GM21447 (cell line): ENCODE data around the gene RCAN3.
A peak's percentile ranks its signal among the peaks of the same experiment; 100 is the strongest.
"Not testable (repeated sequence)": the region's sequence is repeated elsewhere in the genome, so short reads cannot be mapped to it uniquely, and the experiment has no call there.

Experiments used
- ATAC-seq: cut with Tn5 transposase; IDR thresholded peaks from one replicate; pipeline ENCODE4 v1.9.1; 2021; ENCODE audit not compliant: unreplicated experiment

RCAN3 gene

DNA sequence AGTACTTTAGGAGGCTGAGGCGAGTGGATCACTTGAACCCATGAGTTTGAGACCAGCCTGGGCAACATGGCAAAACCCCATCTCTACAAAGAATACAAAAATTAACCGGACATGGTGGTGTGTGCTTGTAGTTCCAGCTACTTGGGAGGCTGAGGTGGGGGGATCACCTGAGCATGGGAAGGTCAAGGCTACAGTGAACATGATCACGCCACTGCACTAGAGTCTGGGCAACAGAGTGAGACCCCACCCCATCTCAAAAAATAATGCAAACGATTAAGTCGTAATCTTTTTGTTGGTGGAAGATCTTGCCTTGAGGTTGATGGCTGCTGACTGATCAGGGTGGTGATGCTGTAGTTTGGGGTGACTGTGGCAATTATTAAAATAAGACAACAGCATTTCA lies 6.3 kb downstream of the RCAN3 start:
- ATAC-seq: no peak

DNA sequence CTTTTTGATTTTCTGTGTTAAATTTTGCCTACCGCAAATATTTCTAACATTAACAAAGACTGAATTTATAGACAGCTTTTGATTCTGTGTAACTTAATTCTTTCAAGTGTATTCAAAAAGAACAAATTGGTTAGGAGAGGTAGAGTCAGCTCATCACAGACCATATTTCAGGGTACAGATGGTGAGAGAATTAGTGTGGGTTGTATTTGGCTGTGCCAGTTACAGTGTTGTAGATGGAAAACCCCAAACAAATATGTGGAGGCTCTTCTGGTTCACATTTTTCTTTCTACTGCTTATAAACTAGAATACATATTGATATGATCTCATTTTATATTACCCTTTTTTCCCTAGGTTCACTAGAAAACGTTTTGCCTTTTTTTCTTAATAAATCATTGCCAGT lies 11.1 kb downstream of the RCAN3 start:
- ATAC-seq: no peak

DNA sequence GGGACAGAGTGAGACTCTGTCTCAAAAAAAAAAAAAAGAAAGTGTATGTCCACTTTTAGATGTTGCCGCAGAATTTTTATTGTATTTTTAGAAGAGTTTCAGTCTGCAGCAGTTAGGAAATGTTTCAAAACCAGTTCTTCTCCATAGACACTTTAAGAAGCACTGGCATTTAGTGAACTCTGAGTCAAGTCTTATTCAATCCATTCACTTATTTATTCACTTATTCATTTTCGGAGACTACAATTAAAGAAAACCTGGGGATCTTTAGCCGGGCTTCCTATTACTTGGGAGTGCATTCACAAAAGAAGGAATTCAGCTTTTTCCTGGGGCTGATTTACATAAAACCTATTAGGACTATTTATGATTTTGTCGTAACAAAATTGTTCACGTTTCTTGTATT lies 12.3 kb downstream of the RCAN3 start:
- ATAC-seq: no peak

DNA sequence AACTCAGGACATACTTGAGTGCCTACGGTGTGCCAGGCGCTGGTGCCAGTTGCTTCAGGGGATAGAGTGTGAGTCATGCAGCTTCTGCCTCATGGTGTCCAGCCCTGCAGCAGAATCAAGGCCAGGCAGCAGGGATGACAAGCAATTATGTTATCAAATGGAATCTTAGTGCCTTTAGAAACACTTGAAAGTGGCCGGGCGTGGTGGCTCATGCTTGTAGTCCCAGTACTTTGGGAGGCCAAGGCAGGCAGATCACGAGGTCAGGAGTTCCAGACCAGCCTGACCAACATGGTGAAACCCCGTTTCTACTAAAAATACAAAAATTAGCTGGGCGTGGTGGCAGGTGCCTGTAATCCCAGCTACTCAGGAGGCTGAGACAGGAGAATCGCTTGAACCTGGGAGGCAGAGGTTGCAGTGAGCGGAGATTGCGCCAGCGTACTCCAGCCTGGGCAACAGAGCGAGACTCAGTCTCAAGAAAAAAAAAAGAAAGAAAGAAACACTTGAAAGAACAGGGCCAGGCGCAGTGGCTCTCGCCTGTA lies 13.1 kb downstream of the RCAN3 start:
- ATAC-seq: not testable (repeated sequence)

DNA sequence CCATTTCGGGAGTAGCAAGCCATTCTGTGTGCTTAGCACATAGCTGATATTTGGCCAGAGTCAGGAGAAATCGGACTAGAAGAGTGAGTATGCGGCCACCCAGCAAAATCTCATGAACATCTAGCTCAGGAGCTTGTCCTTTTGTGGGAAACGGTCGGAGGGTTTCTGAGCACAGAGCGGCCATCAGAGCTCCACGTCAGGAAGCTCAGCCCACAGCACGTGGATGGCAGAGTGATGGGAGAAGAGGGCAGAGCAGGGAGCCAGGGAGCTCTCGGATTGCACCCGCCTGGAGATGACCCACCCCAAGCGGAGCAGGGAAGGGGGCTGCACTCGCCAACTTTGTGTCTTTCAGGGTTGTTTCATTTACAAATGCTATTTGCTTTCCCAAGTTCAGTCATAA lies 13.9 kb downstream of the RCAN3 start:
- no peak for ATAC-seq

DNA sequence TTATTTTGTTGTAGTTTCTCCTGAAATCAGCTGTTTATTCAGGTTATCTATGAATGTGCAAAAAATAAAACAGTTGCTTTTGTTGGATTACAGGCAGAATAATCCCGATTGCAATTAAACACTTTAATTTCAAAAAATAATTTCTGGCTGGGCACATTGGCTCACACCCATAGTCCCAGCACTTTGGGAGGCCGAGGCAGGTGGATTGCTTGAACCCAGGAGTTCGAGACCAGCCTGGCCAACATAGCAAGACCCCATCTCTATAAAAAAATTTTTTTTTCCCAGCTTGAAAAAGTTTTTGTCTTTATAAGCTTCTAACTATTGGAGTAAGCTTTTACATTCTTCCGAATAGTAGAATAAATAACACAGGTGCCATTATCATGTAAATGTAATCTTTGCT lies 15.3 kb downstream of the RCAN3 start:
- no peak for ATAC-seq

DNA sequence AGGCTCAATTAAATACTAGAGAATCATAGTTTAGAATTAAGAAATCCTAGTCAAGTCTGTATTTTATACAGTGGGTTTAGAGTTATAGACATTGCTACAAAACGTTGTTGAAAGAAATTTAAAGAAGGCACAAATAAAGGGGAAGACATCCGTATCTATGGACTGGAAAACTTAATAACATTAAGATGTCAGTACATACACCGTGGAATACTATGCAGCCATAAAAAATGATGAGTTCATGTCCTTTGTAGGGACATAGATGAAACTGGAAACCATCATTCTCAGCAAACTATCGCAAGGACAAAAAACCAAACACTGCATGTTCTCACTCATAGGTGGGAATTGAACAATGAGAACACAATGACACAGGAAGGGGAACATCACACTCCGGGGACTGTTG lies 17.6 kb downstream of the RCAN3 start:
- not testable (repeated sequence) for ATAC-seq

DNA sequence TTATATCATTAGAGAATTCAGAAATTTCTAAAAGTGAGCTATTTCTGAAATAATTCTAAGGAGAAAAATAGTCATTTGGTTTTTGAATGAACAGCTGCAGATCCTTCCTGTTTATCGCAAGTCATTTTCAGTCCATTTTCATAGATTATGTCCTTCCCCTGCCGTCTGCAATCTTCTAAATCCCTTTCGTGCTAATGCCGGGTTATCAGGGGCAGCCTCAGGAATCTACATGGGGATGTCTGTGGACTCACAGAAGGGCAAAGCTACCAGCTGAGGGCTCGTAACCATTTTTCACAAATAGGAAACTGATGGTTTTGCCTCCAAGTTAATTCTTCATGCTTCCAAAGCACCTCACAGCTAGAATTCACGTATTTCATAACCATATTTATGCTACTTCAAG lies 23.0 kb downstream of the RCAN3 start:
- ATAC-seq: no peak

DNA sequence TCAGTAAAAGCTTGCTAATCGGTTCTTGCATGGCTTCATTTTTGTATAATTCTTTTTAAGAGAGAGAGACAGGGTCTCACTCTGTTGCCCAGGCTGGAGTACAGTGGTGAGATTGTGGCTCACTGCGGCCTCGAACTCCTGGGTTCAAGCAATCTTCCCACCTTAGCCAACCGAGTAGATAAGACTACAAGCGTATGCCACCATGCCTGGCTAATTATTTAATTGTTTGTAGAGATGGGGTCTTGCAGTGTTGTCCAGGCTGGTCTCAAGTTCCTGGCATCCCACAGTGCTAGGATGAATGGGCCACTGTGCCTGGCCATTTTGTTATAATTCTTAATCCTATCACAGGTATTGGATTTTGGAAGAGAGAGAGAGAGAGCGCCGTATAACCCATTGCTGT lies 23.4 kb downstream of the RCAN3 start:
- ATAC-seq: no peak

DNA sequence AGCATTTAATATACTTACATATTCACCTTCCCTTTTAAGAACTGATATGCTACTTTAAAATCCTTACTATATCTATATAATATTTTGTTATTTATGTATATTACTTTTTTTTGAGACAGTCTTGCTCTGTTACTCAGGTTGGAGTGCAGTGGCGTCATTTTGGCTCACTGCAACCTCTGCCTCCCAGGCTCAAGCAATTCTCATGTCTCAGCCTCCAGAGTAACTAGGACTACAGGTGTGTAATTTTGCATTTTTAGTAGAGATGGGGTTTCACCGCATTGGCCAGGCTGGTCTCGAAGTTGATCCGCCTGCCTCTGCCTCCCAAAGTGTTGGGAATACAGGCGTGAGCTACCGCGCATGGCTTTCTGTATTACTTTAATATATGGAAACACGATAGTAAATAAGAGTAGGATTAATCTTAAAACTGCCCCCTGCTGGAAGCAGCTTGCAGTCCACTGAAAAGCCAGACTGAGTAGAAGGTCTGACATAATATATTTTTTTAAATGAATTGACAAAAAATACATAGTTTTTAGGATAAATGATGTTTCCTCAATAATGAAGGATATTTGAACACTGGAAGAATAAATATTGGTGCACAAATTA lies 24.4 kb downstream of the RCAN3 start:
- ATAC-seq: no peak

DNA sequence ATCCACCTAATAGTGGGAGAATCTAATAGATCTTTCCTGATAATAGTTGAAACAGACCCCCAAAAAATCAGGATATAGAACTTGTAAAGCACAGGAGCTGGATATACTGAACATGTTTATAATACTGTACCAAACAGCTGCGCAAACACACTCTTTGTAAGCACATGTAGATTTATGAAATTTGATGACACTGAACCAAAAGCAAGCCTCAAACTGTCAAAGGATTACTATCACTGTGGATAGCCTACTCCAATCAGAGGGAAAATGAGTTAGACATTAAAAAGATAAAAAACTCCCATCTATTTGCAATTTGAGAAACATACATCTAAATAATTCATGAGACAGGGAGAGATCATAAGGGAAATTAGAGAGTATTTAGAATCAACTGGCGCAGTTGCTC lies 26.1 kb downstream of the RCAN3 start:
- ATAC-seq: no peak

DNA sequence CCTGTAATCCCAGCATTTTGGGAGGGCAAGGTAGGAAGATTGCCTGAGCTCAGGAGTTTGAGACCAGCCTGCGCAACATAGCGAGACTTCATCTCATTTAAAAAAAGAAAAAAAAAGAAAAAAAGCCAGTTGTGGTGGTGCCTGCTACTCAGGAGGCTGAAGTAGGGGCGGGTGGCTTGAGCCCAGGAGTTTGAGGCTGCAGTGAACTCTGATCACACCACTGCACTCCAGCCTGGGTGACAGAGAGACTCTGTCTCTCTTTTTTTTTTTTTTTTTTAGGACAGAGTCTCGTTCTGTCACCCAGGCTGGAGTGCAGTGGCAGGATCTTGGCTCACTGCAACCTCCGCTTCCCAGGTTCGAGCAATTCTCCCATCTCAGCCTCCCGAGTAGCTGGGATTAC lies 26.7 kb downstream of the RCAN3 start:
- not testable (repeated sequence) for ATAC-seq

DNA sequence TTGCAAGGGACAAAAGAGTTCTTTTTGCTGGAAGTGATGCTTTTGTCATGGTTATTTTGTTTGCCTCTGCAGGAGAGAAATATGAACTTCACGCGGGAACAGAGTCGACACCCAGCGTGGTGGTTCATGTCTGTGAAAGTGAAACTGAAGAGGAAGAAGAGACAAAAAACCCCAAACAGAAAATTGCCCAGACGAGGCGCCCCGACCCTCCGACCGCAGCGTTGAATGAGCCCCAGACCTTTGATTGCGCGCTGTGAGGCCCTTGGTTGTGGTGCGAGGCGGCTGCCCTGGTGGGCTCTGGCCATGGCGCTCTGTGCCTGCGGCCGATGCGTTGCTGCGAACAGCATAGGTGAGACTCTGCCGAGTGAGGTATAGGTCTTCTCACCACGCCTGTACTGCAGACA lies 32.4 kb downstream of the RCAN3 start:
- ATAC-seq: no peak

DNA sequence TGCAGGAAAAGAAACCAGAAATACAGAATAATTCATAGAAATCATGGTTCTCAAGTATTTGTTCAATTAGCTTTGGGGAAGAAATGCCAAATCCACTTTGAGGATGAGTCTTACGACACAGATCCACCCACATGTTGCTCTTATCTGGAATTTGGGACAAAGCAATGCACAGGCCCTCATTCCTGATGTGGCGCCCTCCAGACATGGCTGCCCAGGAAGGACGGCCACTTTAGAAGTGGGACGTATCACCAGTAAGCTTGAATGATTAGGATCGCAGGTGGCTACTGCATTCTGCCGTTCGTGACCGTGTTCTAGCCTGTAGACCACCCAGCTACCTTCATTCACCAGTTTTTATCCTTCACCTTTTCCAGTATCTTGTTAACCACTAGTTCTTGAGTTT lies 33.1 kb downstream of the RCAN3 start:
- no peak for ATAC-seq

DNA sequence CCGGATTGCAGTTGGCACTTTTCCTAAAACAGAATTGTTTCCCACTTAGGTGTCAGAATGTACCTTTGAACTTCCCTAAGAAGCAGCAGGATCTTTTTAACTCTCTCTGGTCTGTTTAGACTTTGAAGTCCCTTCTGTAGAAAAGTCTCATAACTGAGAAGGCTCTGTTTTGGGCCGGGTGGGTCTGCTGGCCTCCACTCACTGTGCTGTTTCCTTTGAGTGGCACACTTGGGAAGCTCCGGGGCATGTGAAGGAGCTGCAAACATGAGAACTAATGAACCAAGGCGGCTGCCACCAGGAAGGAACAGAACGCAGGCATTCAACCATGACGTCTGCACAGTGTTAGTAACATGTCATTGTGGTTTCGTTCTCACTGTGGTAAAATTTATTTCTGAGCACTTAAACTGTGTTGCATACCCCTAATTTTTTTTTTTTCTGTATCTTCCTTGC lies 33.8 kb downstream of the RCAN3 start:
- peak; percentile 70 for ATAC-seq

DNA sequence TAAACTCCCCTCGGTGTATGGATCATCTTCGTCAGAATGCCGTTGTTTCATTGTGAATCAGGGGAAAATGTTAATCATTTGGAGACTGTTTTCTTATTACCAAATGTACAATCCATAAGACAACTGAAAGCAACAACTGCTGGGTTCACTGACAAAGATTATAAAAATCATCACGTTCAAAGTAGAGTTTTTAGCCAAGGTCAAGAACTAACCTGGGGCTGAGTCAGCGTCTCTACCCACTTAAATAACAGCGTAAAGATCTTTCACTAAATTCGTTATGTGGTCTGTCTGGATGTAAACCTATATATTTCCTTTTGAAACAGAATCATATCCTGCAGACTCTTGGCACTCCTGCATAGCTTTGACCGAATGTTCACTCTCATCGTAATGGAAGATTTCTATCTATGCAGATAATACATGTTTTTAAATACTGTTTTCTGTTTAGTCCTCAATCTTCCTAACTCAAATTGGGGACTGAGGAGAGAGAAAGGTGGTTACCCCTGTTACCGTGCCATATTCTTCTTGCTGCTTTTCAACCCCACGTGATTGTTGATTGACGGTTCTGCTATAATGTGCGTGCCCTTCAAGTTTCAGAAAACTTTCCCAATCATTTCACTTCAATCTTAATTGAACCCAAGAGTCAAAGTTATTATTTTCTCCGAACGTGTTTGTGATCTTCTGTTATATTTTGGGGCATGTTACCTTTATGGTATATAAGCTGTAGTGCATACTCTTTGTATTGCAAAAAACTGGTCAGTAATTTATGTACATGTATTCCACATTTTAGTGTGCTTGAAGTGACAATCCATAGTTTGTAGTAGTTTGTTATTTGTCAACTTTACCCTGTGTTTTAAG lies 37.6 kb downstream of the RCAN3 start:
- ATAC-seq: no peak

DNA sequence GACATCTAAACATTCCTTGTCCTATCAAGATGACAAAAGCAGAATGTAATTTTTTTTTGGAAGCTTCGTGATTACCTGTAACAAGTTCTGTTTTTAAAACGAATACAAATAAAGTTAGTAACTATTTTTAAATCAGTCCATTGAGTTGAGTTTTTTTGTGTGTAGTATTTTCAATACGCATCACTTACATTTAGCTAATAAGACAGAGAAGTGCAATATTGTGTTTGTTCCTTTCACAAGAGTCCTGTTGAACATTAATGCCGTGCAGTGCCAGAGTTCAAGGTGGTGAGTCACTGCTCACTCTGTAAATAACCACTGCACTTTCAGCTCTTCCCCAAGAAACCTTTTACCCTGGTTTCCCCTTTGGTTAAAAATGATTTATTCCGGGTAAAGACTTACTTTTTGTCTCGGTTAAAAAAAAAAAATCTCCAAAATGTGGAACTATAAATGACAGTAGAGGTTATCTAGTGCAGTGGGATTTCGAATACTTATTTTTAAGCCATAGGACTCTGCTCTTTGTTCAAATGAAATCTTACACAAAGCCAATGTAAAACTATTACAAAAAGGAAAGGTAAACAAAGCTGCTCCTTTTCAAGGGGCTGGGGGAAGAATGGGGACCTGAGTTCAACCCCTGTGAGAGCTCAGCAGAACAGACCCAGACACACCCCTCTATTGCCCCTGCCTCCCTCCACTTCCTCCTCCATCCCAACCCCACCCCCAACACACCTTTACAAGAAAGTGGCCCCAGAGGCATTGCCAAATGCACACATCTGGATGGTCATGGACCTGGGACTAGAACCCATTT lies 38.5 kb downstream of the RCAN3 start:
- ATAC-seq: no peak

DNA sequence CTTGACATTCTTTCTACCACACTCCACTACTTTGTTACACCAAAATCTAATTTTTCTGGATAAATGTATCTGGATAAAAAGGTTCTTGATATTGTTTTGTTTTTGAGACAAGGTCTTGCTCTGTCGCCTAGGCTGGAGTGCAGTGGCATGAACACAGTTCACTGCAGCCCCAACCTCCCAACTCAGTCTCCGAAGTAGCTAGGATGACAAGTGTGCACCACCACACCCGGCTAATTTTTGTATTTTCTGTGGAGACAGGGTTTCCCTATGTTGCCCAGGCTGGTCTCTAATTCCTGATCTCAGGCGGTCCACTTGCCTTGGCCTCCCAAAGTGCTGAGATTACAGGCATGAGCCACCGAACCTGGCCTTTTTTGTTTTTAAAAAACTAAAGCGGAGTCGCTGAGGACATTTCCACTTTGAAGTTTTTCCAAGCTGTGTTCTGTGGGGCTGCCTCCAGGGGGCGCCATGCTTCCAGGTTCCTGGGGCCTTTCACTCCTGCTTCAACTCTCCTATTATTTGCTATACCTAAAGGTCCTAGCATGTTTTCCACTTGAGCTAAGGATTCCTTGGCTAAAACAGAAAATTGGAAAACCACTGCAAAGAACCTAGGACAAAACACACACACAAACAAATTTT lies 39.2 kb downstream of the RCAN3 start:
- no peak for ATAC-seq

DNA sequence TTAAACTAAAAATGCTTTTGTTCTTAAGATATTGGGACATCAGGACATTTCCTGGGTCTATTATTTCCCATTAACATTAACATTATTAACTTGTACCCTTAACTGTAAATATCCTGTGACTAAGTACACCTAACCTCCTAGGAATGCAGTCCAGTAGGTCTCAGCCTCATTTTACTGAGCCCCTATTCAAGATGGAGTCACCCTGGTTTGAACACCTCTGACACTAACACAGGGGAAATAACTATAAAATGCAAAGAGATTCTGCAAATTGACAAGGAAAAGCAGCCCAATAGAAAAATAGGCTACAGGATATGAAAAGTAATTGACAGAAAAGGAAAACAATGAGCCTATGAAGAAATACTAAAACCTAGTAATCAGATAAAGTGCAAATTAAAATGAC lies 41.6 kb downstream of the RCAN3 start:
- ATAC-seq: no peak

DNA sequence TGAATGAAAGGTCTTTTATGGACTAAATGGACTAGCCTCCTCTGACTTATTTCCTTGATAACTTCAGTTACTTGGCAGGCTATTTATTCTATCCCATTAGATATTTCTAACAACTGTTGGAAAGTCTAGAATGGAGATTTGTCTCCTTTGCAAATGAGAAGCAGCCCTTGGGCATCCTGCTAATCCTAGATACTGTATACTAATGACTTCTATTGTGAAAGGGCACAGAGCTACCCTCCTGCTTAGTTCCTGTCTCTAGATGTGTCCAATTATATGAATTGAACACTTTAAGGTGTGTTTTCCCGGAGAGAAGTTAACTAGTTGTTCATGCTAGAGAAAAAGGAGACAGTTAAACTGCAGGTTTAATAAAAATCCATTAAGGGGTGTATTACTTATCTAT lies 43.0 kb downstream of the RCAN3 start:
- ATAC-seq: no peak

DNA sequence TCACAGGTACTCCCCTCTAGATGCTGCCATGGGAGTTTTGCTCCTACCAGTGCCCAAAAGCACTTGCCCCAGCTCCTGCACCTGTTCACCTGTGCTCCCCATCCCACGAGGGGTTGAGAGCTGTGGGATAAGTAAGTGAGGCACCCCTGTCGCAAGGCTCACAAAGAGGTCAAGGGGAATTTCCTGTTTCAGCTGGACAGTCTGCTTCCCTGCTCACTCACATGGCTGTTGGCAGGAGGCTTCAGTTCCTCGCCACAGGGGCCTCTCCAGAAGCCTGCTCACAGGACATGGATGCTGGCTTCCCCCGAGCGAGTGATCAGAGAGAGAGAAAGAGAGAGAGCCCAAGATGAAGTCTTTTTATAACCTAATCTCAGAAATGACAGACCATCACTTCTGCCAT lies 44.6 kb downstream of the RCAN3 start:
- no peak for ATAC-seq
